H1 (cell line): Measurements from ENCODE around the gene SHISA7. TPM values are rescaled to one million over a fixed set of nuclear protein-coding genes. Genes with fewer than 3 reads are reported as not detected.
A peak's percentile ranks its signal among the peaks of the same experiment; 100 is the strongest.

ENCODE experiments used
- CTCF ChIA-PET: fragments of 300-600 bp; sonication (Branson Sonifier 250); formaldehyde crosslinking; loops from one replicate; lab custom pipeline; 2021; ENCODE audit not compliant: partially characterized antibody; lab: Charles Lee
- POLR2A ChIA-PET: fragments of 300-600 bp; sonication (Branson Sonifier 250); formaldehyde crosslinking; loops from one replicate; lab custom pipeline; 2021; ENCODE audit warnings: inconsistent platforms; ENCODE audit not compliant: partially characterized antibody; lab: Charles Lee
- DNase-seq, 2 experiments: peaks; one replicate each; pipeline versions ENCODE4 v3.0.0 to v3.0.0-alpha.2; 2010 to 2022; ENCODE audit warnings: low spot score in 2 of 2, low read depth in 1 of 2, mixed read lengths in 1 of 2
- FAIRE-seq: peaks from 2 replicates; lab custom pipeline; 2011; peaks lifted over from hg19 to GRCh38; lab: Jason Lieb, UNC
- H2AFZ ChIP-seq: 2 replicates; pipeline ENCODE4 v1.8.1; 2012; ENCODE audit warnings: low read length, inconsistent platforms
- H2AK5ac ChIP-seq: 2 replicates; pipeline ENCODE4 v1.6.1; 2013; ENCODE audit warnings: low read depth, low read length
- H2BK120ac ChIP-seq: replicated peaks from 2 replicates; pipeline ENCODE3; 2013; ENCODE audit warnings: low read depth, low read length, inconsistent platforms
- H2BK12ac ChIP-seq: 2 replicates; pipeline ENCODE4 v1.6.1; 2013; ENCODE audit warnings: low read depth, low read length
- H2BK15ac ChIP-seq: 2 replicates; pipeline ENCODE4 v1.6.1; 2013; ENCODE audit warnings: low read length
- H2BK20ac ChIP-seq: 2 replicates; pipeline ENCODE4 v1.6.1; 2013; ENCODE audit warnings: low read length
- H2BK5ac ChIP-seq: 2 replicates; pipeline ENCODE4 v1.6.1; 2013; ENCODE audit warnings: low read depth, low read length
- H3K14ac ChIP-seq: 2 replicates; pipeline ENCODE4 v1.6.1; 2013; ENCODE audit warnings: inconsistent platforms; ENCODE audit not compliant: insufficient read length
- H3K18ac ChIP-seq: 2 replicates; pipeline ENCODE4 v1.6.1; 2013; ENCODE audit warnings: low read length; ENCODE audit errors: extremely low read depth
- H3K23ac ChIP-seq: 2 replicates; pipeline ENCODE4 v1.6.1; 2013; ENCODE audit warnings: inconsistent platforms; ENCODE audit not compliant: insufficient read length
- H3K23me2 ChIP-seq: 2 replicates; pipeline ENCODE4 v1.6.1; 2013; ENCODE audit warnings: low read depth, low read length
- H3K27ac ChIP-seq: 2 replicates; pipeline ENCODE4 v1.6.1; 2011; ENCODE audit warnings: low read depth, low read length, inconsistent platforms
- H3K27me3 ChIP-seq, 4 experiments: replicated peaks in 1 of 4; 1 replicate in 1 of 4; 2 replicates in 3 of 4; pipeline versions ENCODE4 v1.6.1 to v1.8.1; 2011 to 2013; ENCODE audit warnings: low read length in 3 of 4, mild to moderate bottlenecking in 3 of 4, inconsistent platforms in 2 of 4, mixed read lengths in 2 of 4, moderate library complexity in 1 of 4; ENCODE audit not compliant: control insufficient read depth in 3 of 4, insufficient read depth in 3 of 4; ENCODE audit errors: extremely low read depth in 1 of 4
- H3K36me3 ChIP-seq, 4 experiments: 2 replicates each; pipeline versions ENCODE4 v1.6.1 to v1.8.1; 2011 to 2013; ENCODE audit warnings: mild to moderate bottlenecking in 4 of 4, low read length in 3 of 4, moderate library complexity in 2 of 4, control low read depth in 1 of 4, inconsistent platforms in 1 of 4; ENCODE audit not compliant: insufficient read depth in 4 of 4, control insufficient read depth in 2 of 4
- H3K4ac ChIP-seq: replicated peaks from 2 replicates; pipeline ENCODE3; 2013; ENCODE audit warnings: low read length, low read depth, mixed read lengths, inconsistent platforms; ENCODE audit not compliant: insufficient read length
- H3K4me1 ChIP-seq, 4 experiments: replicated peaks in 1 of 4; 1 replicate in 1 of 4; 2 replicates in 3 of 4; pipeline versions ENCODE4 v1.6.1 to v1.8.1; 2011 to 2013; ENCODE audit warnings: low read length in 3 of 4, inconsistent platforms in 2 of 4, mixed read lengths in 1 of 4; ENCODE audit not compliant: insufficient read depth in 4 of 4, control insufficient read depth in 3 of 4
- H3K4me2 ChIP-seq, 2 experiments: 2 replicates each; pipeline versions ENCODE4 v1.6.1 to v1.8.1; 2011 to 2013; ENCODE audit warnings: low read depth in 2 of 2, low read length in 2 of 2, control low read depth in 1 of 2, inconsistent platforms in 1 of 2, mild to moderate bottlenecking in 1 of 2; ENCODE audit not compliant: insufficient read depth in 1 of 2
- H3K4me3 ChIP-seq, 4 experiments: fragments of 200-600, 300-600 bp in 1 of 4; sonication (generic), shearing (Covaris generic), sonication (Bioruptor Twin) in 1 of 4; 2 replicates each; pipeline versions ENCODE4 v1.5.1 to v1.8.1; 2011 to 2016; ENCODE audit warnings: low read length in 4 of 4, low read depth in 3 of 4, control low read depth in 2 of 4, inconsistent platforms in 2 of 4, mild to moderate bottlenecking in 2 of 4, mixed read lengths in 1 of 4, moderate library complexity in 1 of 4; ENCODE audit not compliant: insufficient read depth in 2 of 4; ENCODE audit errors: extremely low read depth in 1 of 4
- H3K56ac ChIP-seq: replicated peaks from 2 replicates; pipeline ENCODE3; 2013; ENCODE audit warnings: low read depth, mild to moderate bottlenecking, mixed read lengths, low read length, inconsistent platforms; ENCODE audit not compliant: insufficient read length
- H3K79me1 ChIP-seq: 2 replicates; pipeline ENCODE4 v1.6.1; 2013; ENCODE audit warnings: low read depth, low read length, control low read depth
- H3K79me2 ChIP-seq, 2 experiments: 2 replicates each; pipeline versions ENCODE4 v1.6.1 to v1.8.1; 2012 to 2013; ENCODE audit warnings: low read length in 2 of 2, mild to moderate bottlenecking in 2 of 2, inconsistent platforms in 1 of 2; ENCODE audit not compliant: insufficient read depth in 2 of 2, control insufficient read depth in 1 of 2
- H3K9ac ChIP-seq, 4 experiments: replicated peaks in 1 of 4; 1 replicate in 1 of 4; 2 replicates in 3 of 4; pipeline versions ENCODE4 v1.6.1 to v1.8.1; 2011 to 2013; ENCODE audit warnings: low read depth in 3 of 4, low read length in 3 of 4, control low read depth in 2 of 4, mild to moderate bottlenecking in 2 of 4, moderate library complexity in 2 of 4, inconsistent platforms in 1 of 4; ENCODE audit errors: extremely low read depth in 1 of 4
- H3K9me3 ChIP-seq, 2 experiments: 2 replicates each; pipeline versions ENCODE4 v1.6.1 to v1.8.1; 2012 to 2013; ENCODE audit warnings: mild to moderate bottlenecking in 2 of 2, moderate library complexity in 2 of 2, control low read depth in 1 of 2, inconsistent platforms in 1 of 2, low read depth in 1 of 2, low read length in 1 of 2, mixed read lengths in 1 of 2; ENCODE audit not compliant: insufficient read depth in 2 of 2
- H4K20me1 ChIP-seq, 2 experiments: replicated peaks in 1 of 2; 2 replicates each; pipeline versions ENCODE3 to v1.8.1; 2011 to 2013; ENCODE audit warnings: inconsistent platforms in 2 of 2, low read length in 2 of 2, mild to moderate bottlenecking in 1 of 2; ENCODE audit not compliant: insufficient read depth in 2 of 2, control insufficient read depth in 1 of 2
- H4K5ac ChIP-seq: 2 replicates; pipeline ENCODE4 v1.6.1; 2013; ENCODE audit warnings: low read length, low read depth, mixed read lengths, inconsistent platforms; ENCODE audit not compliant: insufficient read length
- H4K8ac ChIP-seq: 2 replicates; pipeline ENCODE4 v1.8.0; 2013; ENCODE audit warnings: mild to moderate bottlenecking, moderate library complexity, low read length, inconsistent platforms; ENCODE audit not compliant: insufficient read depth; ENCODE audit errors: extremely low read depth
- H4K91ac ChIP-seq: replicated peaks from 2 replicates; pipeline ENCODE3; 2013; ENCODE audit warnings: low read length, mixed read lengths, inconsistent platforms; ENCODE audit not compliant: insufficient read length
- BCL11A ChIP-seq, 2 experiments: IDR thresholded peaks; one replicate each; pipeline ENCODE4 v1.6.1; 2011; ENCODE audit warnings: low read depth in 2 of 2, low read length in 2 of 2, mild to moderate bottlenecking in 2 of 2
- CREB1 ChIP-seq: IDR thresholded peaks from 2 replicates; pipeline ENCODE4 v1.6.1; 2012; ENCODE audit warnings: inconsistent platforms
- GABPA ChIP-seq: IDR thresholded peaks from 2 replicates; pipeline ENCODE4 v1.6.1; 2011; ENCODE audit warnings: mild to moderate bottlenecking, low read length, moderate library complexity, borderline replicate concordance; ENCODE audit not compliant: insufficient read depth
- HDAC6 ChIP-seq: IDR thresholded peaks from one replicate; pipeline ENCODE4 v1.7.1; 2012; ENCODE audit warnings: low read depth, mild to moderate bottlenecking, inconsistent platforms, low read length, moderate library complexity
- KDM4A ChIP-seq: IDR thresholded peaks from one replicate; pipeline ENCODE4 v1.7.1; 2012; ENCODE audit warnings: low read depth, mild to moderate bottlenecking, moderate library complexity, low read length, inconsistent platforms; ENCODE audit not compliant: severe bottlenecking
- RAD21 ChIP-seq, 2 experiments: IDR thresholded peaks in 1 of 2; conservative IDR thresholded peaks in 1 of 2; 2 replicates each; pipeline ENCODE4 v1.6.1; 2011; ENCODE audit warnings: low read depth in 2 of 2, low read length in 2 of 2, improper control_type of control experiment in 1 of 2, inconsistent platforms in 1 of 2, mild to moderate bottlenecking in 1 of 2, moderate library complexity in 1 of 2
- SIN3A ChIP-seq, 2 experiments: IDR thresholded peaks in 1 of 2; conservative IDR thresholded peaks in 1 of 2; 2 replicates each; pipeline ENCODE4 v1.6.1; 2011 to 2012; ENCODE audit warnings: low read length in 2 of 2, improper control_type of control experiment in 1 of 2, low read depth in 1 of 2, mild to moderate bottlenecking in 1 of 2
- SP1 ChIP-seq: IDR thresholded peaks from 2 replicates; pipeline ENCODE4 v1.6.1; 2011; ENCODE audit warnings: low read depth, low read length
- SP4 ChIP-seq: IDR thresholded peaks from 2 replicates; pipeline ENCODE4 v1.6.1; 2012; ENCODE audit warnings: low read length, inconsistent platforms
- WGBS, 2 experiments: shearing (Covaris generic) in 1 of 2; methylation state at CpG; one replicate each; pipeline versions ENCODE4 v1.1.6 to v1.1.7; 2013 to 2015; ENCODE audit warnings: low lambda C conversion rate in 2 of 2, mixed read lengths in 2 of 2, inconsistent platforms in 1 of 2, low coverage in 1 of 2, missing lambda C conversion rate in 1 of 2; ENCODE audit not compliant: insufficient replicate concordance in 2 of 2, insufficient coverage in 1 of 2, insufficient read length in 1 of 2; ENCODE audit errors: extremely low coverage in 1 of 2, missing lambda C conversion rate in 1 of 2; 5-methylcytosine and 5-hydroxymethylcytosine counted together
- polyA plus RNA-seq, 7 experiments: library from polyadenylated mRNA; depleted of rRNA in 3 of 7; stranded (reverse) in 5 of 7; unstranded in 2 of 7; fragments of >200 nt in 5 of 7; fragments of 200-250 nt in 2 of 7; gene quantifications; 1 replicate in 5 of 7; 2 replicates in 1 of 7; 4 replicates in 1 of 7; pipeline versions ENCODE4 v1.2.1 to v1.2.3, GENCODE V29; 2011 to 2013; ENCODE audit warnings: missing spikeins in 2 of 7, mixed read lengths in 2 of 7
- total RNA-seq: library from RNA; stranded (reverse); fragmentation: NEBNext Ultra II Directional; extraction: Animal tissue kit (Norgen Biotek cat#: 25700); gene quantifications from 2 replicates; pipeline ENCODE4 v1.2.1, GENCODE V29; 2021

Gene SHISA7
- total and polyA plus RNA-seq, 2 of the 8 experiments (the other 6 are each of a cell fraction or from before 2014, with no cell fraction given), result 0.76 to 1.0 TPM

- Histone ChIP-seq H3K4me3 (no peak overlapping the region), H3K18ac (no peak overlapping the region), H4K20me1 (peaks cover 2 to 20% of the 10 kb centered on the region in 2 experiments), H3K79me2 (no peaks in the 10 kb centered on the region), H3K9me3 (no peaks in the 10 kb centered on the region), H3K14ac (no peak overlapping the region), H2AFZ (no peak overlapping the region), H4K5ac (no peak overlapping the region), H3K9ac (no peak overlapping the region), H3K27ac (no peak overlapping the region), H2BK5ac (no peak overlapping the region), H3K79me1 (peaks cover 6% of the 10 kb centered on the region), H3K56ac (no peak overlapping the region), H3K27me3 (peaks cover 13 to 42% (median 35%) of the 10 kb centered on the region in 4 experiments), H3K4ac (no peak overlapping the region), H3K23me2 (peaks cover 21% of the 10 kb centered on the region; the same call in 1 of the 2 replicates), H2BK12ac (no peak overlapping the region), H3K4me2 (peak overlapping the region in 1 of 2 experiments; percentile 52; a peak in 2 of 4 replicates), H3K36me3 (no peaks in the 10 kb centered on the region), H3K4me1 (peaks cover 6 to 16% (median 7%) of the 10 kb centered on the region in 4 experiments), H2BK120ac (no peak overlapping the region), H2BK15ac (no peak overlapping the region), H4K91ac (no peak overlapping the region), H4K8ac (no peak overlapping the region), H2AK5ac (no peak overlapping the region), H3K23ac (no peak overlapping the region), H2BK20ac (no peak overlapping the region)
- 9% methylated on average over 17 of the region's 17 CpGs; no CpG with 5 or more reads in 1 of the 2 experiments for WGBS, 2 experiments
- POLR2A ChIA-PET, result interaction anchor here (0.6 to 4.0 kb wide), 9 partner anchors 15 to 160 kb away, joined by 3 to 48 read pairs (median 3); partner anchors contain the start of gene UBE2S
- FAIRE-seq, result peak; percentile 87
- TF ChIP-seq SP1 (peak; percentile 75), SP4 (peak; percentile 60; the same call in 1 of the 2 replicates), HDAC6 (no peak), BCL11A (IDR thresholded peaks at IDR 0.05; ENCODE audit: low read depth in 2 of 2, low read length in 2 of 2) (no peak), CREB1 (0 out of 2 replicates have a peak, but pooled peaks have one; percentile 12), SIN3A (conservative IDR thresholded peaks at IDR 0.05 in 1 of 2, IDR thresholded peaks at IDR 0.05 in 1 of 2; ENCODE audit: low read depth in 1 of 2, low read length in 2 of 2) (peak; percentile 90 to 91; a peak in 3 of 4 replicates), KDM4A (no peak), GABPA (no peak), RAD21 (IDR thresholded peaks at IDR 0.05 in 1 of 2, conservative IDR thresholded peaks at IDR 0.05 in 1 of 2; ENCODE audit: low read depth in 2 of 2, low read length in 2 of 2) (peak; percentile 8 to 15; a peak in 2 of 4 replicates)
- DNase-seq, result peak in 1 of 2 experiments; percentile 87
- CTCF ChIA-PET, result interaction anchor here (0.7 to 1.3 kb wide), 8 partner anchors 10 to 296 kb away, joined by 3 to 9 read pairs (median 4); partner anchors contain the start of gene SYT5
Observed at GRCh38 chr19:55437410-55437809, 5.7 kb downstream of the SHISA7 start.
